Subcutaneous adipose tissue (tissue), 4 donors: ENCODE results near the gene CUBN. TPM values are rescaled to one million over a fixed set of nuclear protein-coding genes. Genes with fewer than 3 reads are reported as not detected.

Experiments used
- CTCF ChIP-seq: fragments of 450-650 bp; IDR thresholded peaks from one replicate; pipeline ENCODE4 v1.5.1; 2016; ENCODE audit warnings: low read depth, mild to moderate bottlenecking, control low read depth, antibody characterized with exemption, moderate library complexity
- total RNA-seq, 4 donors: library from RNA; depleted of rRNA; stranded (reverse); fragments of >200 nt; gene quantifications; one replicate each; pipeline ENCODE4 v1.1.0, GENCODE V29; 2016

Gene CUBN
- total RNA-seq, 4 donors from 2014 or later: 1.9 to 6.6 (median 4.8) TPM

- TF ChIP-seq CTCF: no peak
These were observed 184.6 kb downstream of the CUBN start for GRCh38 chr10:16944986-16945385.

GRCh38 chr10:16944402-16944801, 185.2 kb downstream of the CUBN start:
- TF ChIP-seq CTCF: no peak

GRCh38 chr10:16943295-16944285, 186.0 kb downstream of the CUBN start:
- TF ChIP-seq CTCF: no peak

GRCh38 chr10:16942381-16943078, 187.1 kb downstream of the CUBN start:
- TF ChIP-seq CTCF: no peak

GRCh38 chr10:16941870-16942269, 187.7 kb downstream of the CUBN start:
- no peak for TF ChIP-seq CTCF

- no peak for TF ChIP-seq CTCF
These were observed 188.5 kb downstream of the CUBN start for GRCh38 chr10:16941067-16941466.

- no peak for TF ChIP-seq CTCF
These were observed 190.7 kb downstream of the CUBN start for GRCh38 chr10:16938952-16939351.
